Fibroblast of lung (primary cell): ENCODE measurements around the gene NOVA1. TPM values are rescaled to one million over a fixed set of nuclear protein-coding genes. Genes with fewer than 3 reads are reported as not detected.

Source experiments
- DNase-seq, 2 donors: peaks; one replicate each; pipeline versions ENCODE4 v3.0.0 to v3.0.0-alpha.2; 2010; ENCODE audit warnings: low read depth in 2 of 2
- H2AFZ ChIP-seq: 2 replicates; pipeline ENCODE4 v1.5.1; 2012; ENCODE audit warnings: low read length, control low read depth, inconsistent platforms
- H3K27ac ChIP-seq: 2 replicates; pipeline ENCODE4 v1.5.1; 2011; ENCODE audit warnings: low read length, control low read depth; ENCODE audit not compliant: insufficient read depth
- H3K27me3 ChIP-seq: 2 replicates; pipeline ENCODE4 v1.5.1; 2011; ENCODE audit warnings: mild to moderate bottlenecking, low read length; ENCODE audit not compliant: control insufficient read depth, insufficient read depth
- H3K36me3 ChIP-seq: 2 replicates; pipeline ENCODE4 v1.5.1; 2011; ENCODE audit warnings: low read length; ENCODE audit not compliant: control insufficient read depth, insufficient read depth
- H3K4me1 ChIP-seq: 2 replicates; pipeline ENCODE4 v1.5.1; 2011; ENCODE audit warnings: low read length; ENCODE audit not compliant: control insufficient read depth, insufficient read depth; ENCODE audit errors: extremely low read depth
- H3K4me2 ChIP-seq: 2 replicates; pipeline ENCODE4 v1.5.1; 2011; ENCODE audit warnings: low read length, control low read depth; ENCODE audit not compliant: insufficient read depth; ENCODE audit errors: extremely low read depth
- H3K4me3 ChIP-seq, 4 experiments: fragments of 200-600 bp in 1 of 4; sonication (generic) in 1 of 4; replicated peaks in 1 of 4; 2 replicates each; pipeline ENCODE4 v1.5.1; 2011 to 2016; ENCODE audit warnings: low read length in 4 of 4, low read depth in 3 of 4, mild to moderate bottlenecking in 3 of 4, control low read depth in 2 of 4, inconsistent platforms in 1 of 4, mixed read lengths in 1 of 4; ENCODE audit not compliant: insufficient read depth in 1 of 4; ENCODE audit errors: control extremely low read depth in 1 of 4
- H3K79me2 ChIP-seq: 2 replicates; pipeline ENCODE4 v1.5.1; 2012; ENCODE audit warnings: mild to moderate bottlenecking, low read length, inconsistent platforms; ENCODE audit not compliant: control insufficient read depth, insufficient read depth
- H3K9ac ChIP-seq: 2 replicates; pipeline ENCODE4 v1.5.1; 2011; ENCODE audit warnings: mild to moderate bottlenecking, low read length, control low read depth; ENCODE audit not compliant: insufficient read depth
- H3K9me3 ChIP-seq: 2 replicates; pipeline ENCODE4 v1.5.1; 2012; ENCODE audit warnings: low read depth, low read length; ENCODE audit not compliant: control insufficient read depth, insufficient read depth
- H4K20me1 ChIP-seq: 2 replicates; pipeline ENCODE4 v1.5.1; 2011; ENCODE audit warnings: low read length; ENCODE audit not compliant: control insufficient read depth, insufficient read depth; ENCODE audit errors: extremely low read depth
- CTCF ChIP-seq, 2 donors: IDR thresholded peaks in 1 of 2; conservative IDR thresholded peaks in 1 of 2; 1 replicate in 1 of 2; 2 replicates in 1 of 2; pipeline ENCODE4 v1.5.1; 2011 to 2012; ENCODE audit warnings: low read length in 2 of 2, control low read depth in 1 of 2, inconsistent platforms in 1 of 2, low read depth in 1 of 2, mild to moderate bottlenecking in 1 of 2
- EZH2 ChIP-seq: IDR thresholded peaks from 2 replicates; pipeline ENCODE4 v1.5.1; 2012; ENCODE audit warnings: low read length, control low read depth, mild to moderate bottlenecking; ENCODE audit errors: missing control alignments
- polyA plus RNA-seq, 2 donors: library from polyadenylated mRNA; depleted of rRNA in 1 of 2; stranded (reverse) in 1 of 2; unstranded in 1 of 2; fragments of >200 nt; gene quantifications; 2 replicates each; pipeline ENCODE4 v1.2.1, GENCODE V29; 2011 to 2012; ENCODE audit warnings: missing spikeins in 1 of 2
- total RNA-seq: library from RNA; depleted of rRNA; stranded (reverse); fragments of >200 nt; gene quantifications from 2 replicates; pipeline ENCODE4 v1.2.1, GENCODE V29; 2014

NOVA1 gene
- total and polyA plus RNA-seq, 2 donors (not counting 1 experiment from before 2014, with no cell fraction given), result 2.2 to 5.1 TPM

GRCh38 chr14:26517771-26518170, 80.1 kb downstream of the NOVA1 start:
- no peak overlapping the region for H3K4me3 ChIP-seq
- H2AFZ ChIP-seq, result no peak overlapping the region
- TF ChIP-seq EZH2, result no peak
- no peak for TF ChIP-seq CTCF (conservative IDR thresholded peaks at IDR 0.05 in 1 of 2, IDR thresholded peaks at IDR 0.05 in 1 of 2; ENCODE audit: low read depth in 1 of 2, low read length in 2 of 2)
- no peak overlapping the region for H3K4me2 ChIP-seq
- H3K27ac ChIP-seq, result no peak overlapping the region
- no peaks in the 10 kb centered on the region for H4K20me1 ChIP-seq
- no peaks in the 10 kb centered on the region for H3K9me3 ChIP-seq
- H3K4me1 ChIP-seq, result no peaks in the 10 kb centered on the region
- no peak overlapping the region for H3K9ac ChIP-seq
- H3K79me2 ChIP-seq, result no peaks in the 10 kb centered on the region
- no peaks in the 10 kb centered on the region for H3K36me3 ChIP-seq
- H3K27me3 ChIP-seq, result no peaks in the 10 kb centered on the region
- no peak for DNase-seq

DNA sequence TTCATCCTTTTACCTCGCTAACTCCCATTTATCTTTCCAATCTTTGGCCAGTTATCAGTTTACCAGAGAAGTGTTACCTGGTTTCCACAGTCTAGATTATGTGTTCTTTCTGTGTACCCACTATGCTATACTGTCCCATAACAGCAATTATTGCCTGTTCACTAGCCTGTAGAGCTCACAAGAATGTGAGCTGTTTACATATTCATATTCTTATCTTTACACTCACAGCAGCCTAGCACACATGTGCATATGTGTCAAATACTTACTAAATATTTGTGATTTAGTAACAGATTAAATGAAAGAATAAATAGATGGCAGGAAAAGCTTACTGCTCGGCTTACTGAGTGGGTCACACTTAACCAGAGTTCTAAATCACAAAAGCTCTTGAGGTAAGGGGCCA, 97.8 kb downstream of the NOVA1 start:
- Histone ChIP-seq H4K20me1 (no peaks in the 10 kb centered on the region), H3K9me3 (no peaks in the 10 kb centered on the region), H3K36me3 (no peaks in the 10 kb centered on the region), H3K4me3 (no peak overlapping the region), H3K27me3 (no peaks in the 10 kb centered on the region), H3K4me1 (no peaks in the 10 kb centered on the region), H2AFZ (no peak overlapping the region), H3K27ac (no peak overlapping the region), H3K4me2 (no peak overlapping the region), H3K79me2 (no peaks in the 10 kb centered on the region), H3K9ac (no peak overlapping the region)
- no peak for TF ChIP-seq EZH2
- TF ChIP-seq CTCF (conservative IDR thresholded peaks at IDR 0.05 in 1 of 2, IDR thresholded peaks at IDR 0.05 in 1 of 2; ENCODE audit: low read depth in 1 of 2, low read length in 2 of 2), result no peak
- DNase-seq, result no peak

DNA sequence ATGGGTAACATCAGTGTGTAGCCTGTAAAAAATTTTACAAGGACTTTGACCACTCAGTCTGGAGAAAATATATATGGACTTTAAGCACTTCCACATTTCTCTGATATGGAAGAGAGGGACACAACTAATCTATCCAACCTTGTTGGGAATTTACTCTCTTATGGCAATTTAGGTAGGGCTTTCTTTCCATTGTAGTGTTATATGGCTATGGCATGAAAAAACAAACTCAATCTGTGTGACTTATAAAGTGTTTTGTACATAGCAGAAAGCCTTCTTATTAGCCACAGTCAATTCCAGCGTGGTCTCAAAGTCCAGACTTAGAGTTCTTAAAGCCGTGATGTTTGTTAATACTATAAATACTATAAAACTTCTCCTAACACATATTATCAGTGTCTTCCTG, 98.3 kb downstream of the NOVA1 start:
- no peaks in the 10 kb centered on the region for H4K20me1 ChIP-seq
- H3K36me3 ChIP-seq, result no peaks in the 10 kb centered on the region
- H3K79me2 ChIP-seq, result no peaks in the 10 kb centered on the region
- no peak overlapping the region for H3K27ac ChIP-seq
- H2AFZ ChIP-seq, result no peak overlapping the region
- TF ChIP-seq EZH2 (no peak), CTCF (conservative IDR thresholded peaks at IDR 0.05 in 1 of 2, IDR thresholded peaks at IDR 0.05 in 1 of 2; ENCODE audit: low read depth in 1 of 2, low read length in 2 of 2) (no peak)
- H3K27me3 ChIP-seq, result no peaks in the 10 kb centered on the region
- H3K4me1 ChIP-seq, result no peaks in the 10 kb centered on the region
- H3K9me3 ChIP-seq, result no peaks in the 10 kb centered on the region
- H3K9ac ChIP-seq, result no peak overlapping the region
- H3K4me2 ChIP-seq, result no peak overlapping the region
- no peak overlapping the region for H3K4me3 ChIP-seq
- no peak for DNase-seq
